GM23248 (cell line): ENCODE results near the gene CLECL1.

ENCODE experiments used
- EZH2 ChIP-seq: fragments of 200-600 bp; sonication (generic); IDR thresholded peaks from 2 replicates; pipeline ENCODE4 v1.6.1; 2018; ENCODE audit warnings: antibody characterized with exemption, mild to moderate bottlenecking; ENCODE audit not compliant: insufficient read depth, poor library complexity, severe bottlenecking
- EZH2phosphoT487 ChIP-seq: fragments of 200-600 bp; sonication (generic); IDR thresholded peaks from 2 replicates; pipeline ENCODE4 v1.6.1; 2018; ENCODE audit warnings: antibody characterized with exemption, moderate library complexity, mild to moderate bottlenecking, low read depth; ENCODE audit not compliant: insufficient read depth

DNA sequence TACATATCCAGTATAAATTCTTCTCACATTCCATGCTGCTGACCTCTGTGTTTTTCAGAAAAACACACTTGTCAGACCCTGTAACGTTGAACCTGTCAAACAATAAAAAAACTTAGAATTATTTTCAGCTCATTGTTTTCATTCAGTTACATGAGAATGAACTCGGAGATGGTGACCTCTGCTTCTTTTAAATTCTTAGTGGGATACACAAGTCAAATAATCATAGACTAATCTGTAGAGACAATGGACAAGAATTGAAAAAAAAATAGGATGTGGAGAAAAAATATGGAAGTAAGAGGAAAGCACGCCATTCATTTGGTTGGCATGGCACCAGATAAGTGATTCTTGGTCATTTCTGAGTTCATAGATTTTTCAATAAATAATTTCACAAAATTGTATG is 20.6 kb upstream of the CLECL1 start:
- TF ChIP-seq EZH2 (no peak), EZH2phosphoT487 (no peak)
